Left lobe of liver (tissue), 2 donors: ENCODE results near the gene SOWAHA. TPM values are rescaled to one million over a fixed set of nuclear protein-coding genes. Genes with fewer than 3 reads are reported as not detected.

ENCODE experiments used
- ATAC-seq: fragments of 200-7000 bp; cut with Tn5 transposase; one replicate; pipeline ENCODE4 v1.9.1; 2020; ENCODE audit warnings: mild to moderate bottlenecking, moderate library complexity
- DNase-seq: peaks from one replicate; pipeline ENCODE4 v3.0.0-alpha.2; 2020; ENCODE audit warnings: low spot score
- total RNA-seq: library from RNA; stranded (reverse); gene quantifications from one replicate; pipeline ENCODE4 v1.2.1, GENCODE V29; 2021
- donor health status: DM: no; HTN: no; CAD: no; lungs with moderate emphysema.
- donor health status: DM: no; HTN: yes; CAD: no.

The SOWAHA gene
- 1.7 TPM for total RNA-seq

GRCh38 chr5:132812781-132813598 lies at the start of gene SOWAHA:
Gene SOWAHA, plus strand, starts transcription at chr5:132813302. Its CDS starts 320 bp downstream, at chr5:132813622.
- DNase-seq, result no peak
- peak; percentile 76 for ATAC-seq

GRCh38 chr5:132764051-132764450 lies 49.1 kb upstream of the SOWAHA start:
- peak; percentile 19 for DNase-seq
- no peak for ATAC-seq

GRCh38 chr5:132764671-132765238 lies 48.3 kb upstream of the SOWAHA start:
- peak; percentile 24 for DNase-seq
- no peak for ATAC-seq

GRCh38 chr5:132765311-132766019 lies 47.6 kb upstream of the SOWAHA start:
- no peak for ATAC-seq
- DNase-seq, result no peak

GRCh38 chr5:132766020-132766805 lies 46.9 kb upstream of the SOWAHA start:
- ATAC-seq, result no peak
- DNase-seq, result no peak

- DNase-seq, result no peak
- ATAC-seq, result no peak
Observed at GRCh38 chr5:132766806-132767055, 46.4 kb upstream of the SOWAHA start.

GRCh38 chr5:132767150-132767549 lies 46.0 kb upstream of the SOWAHA start:
- DNase-seq, result no peak
- no peak for ATAC-seq

GRCh38 chr5:132768485-132768868 lies 44.6 kb upstream of the SOWAHA start:
- DNase-seq, result no peak
- ATAC-seq, result no peak

- ATAC-seq (no peak), DNase-seq (no peak)
Observed at GRCh38 chr5:132770476-132771159, 42.5 kb upstream of the SOWAHA start.

GRCh38 chr5:132771503-132771998 lies 41.6 kb upstream of the SOWAHA start:
- no peak for DNase-seq
- no peak for ATAC-seq

- ATAC-seq (no peak), DNase-seq (no peak)
Observed at GRCh38 chr5:132772291-132773070, 40.6 kb upstream of the SOWAHA start.

- DNase-seq, result no peak
- ATAC-seq, result no peak
Observed at GRCh38 chr5:132773114-132773513, 40.0 kb upstream of the SOWAHA start.

GRCh38 chr5:132773601-132774355 lies 39.3 kb upstream of the SOWAHA start:
- ATAC-seq, result no peak
- DNase-seq, result no peak

GRCh38 chr5:132774406-132774805 lies 38.7 kb upstream of the SOWAHA start:
- no peak for ATAC-seq

GRCh38 chr5:132774896-132775295 lies 38.2 kb upstream of the SOWAHA start:
- DNase-seq, result no peak
- ATAC-seq, result no peak

More at GRCh38 chr5:132774406-132774805, 38.7 kb upstream of the SOWAHA start:
- DNase-seq, result no peak

GRCh38 chr5:132775476-132775961 lies 37.6 kb upstream of the SOWAHA start:
- DNase-seq (no peak), ATAC-seq (no peak)

- no peak for DNase-seq
- ATAC-seq, result peak; percentile 29
Observed at GRCh38 chr5:132776131-132776937, 36.8 kb upstream of the SOWAHA start.

- no peak for DNase-seq
- ATAC-seq, result no peak
Observed at GRCh38 chr5:132776938-132777208, 36.2 kb upstream of the SOWAHA start.
